Uterus (tissue), 4 donors: Measurements from ENCODE around the gene ANKRD1. TPM values are rescaled to one million over a fixed set of nuclear protein-coding genes. Genes with fewer than 3 reads are reported as not detected.

Experiments used
- DNase-seq, 2 donors: peaks; one replicate each; pipeline ENCODE4 v3.0.0-alpha.2; 2019 to 2020
- H3K27ac ChIP-seq, 2 donors: fragments of 200-600 bp; sonication (generic); 1 replicate in 1 of 2; 2 replicates in 1 of 2; pipeline ENCODE4 v1.5.1; 2016 to 2018
- H3K27me3 ChIP-seq, 2 donors: fragments of 200-600 bp; sonication (generic); one replicate each; pipeline ENCODE4 v1.5.1; 2018 to 2019; ENCODE audit warnings: control low read depth in 1 of 2
- H3K36me3 ChIP-seq, 2 donors: fragments of 200-600 bp; sonication (generic); one replicate each; pipeline ENCODE4 v1.5.1; 2019; ENCODE audit warnings: control low read depth in 1 of 2
- H3K4me1 ChIP-seq, 2 donors: fragments of 200-600 bp; sonication (generic); one replicate each; pipeline ENCODE4 v1.5.1; 2018 to 2019; ENCODE audit warnings: control low read depth in 1 of 2
- H3K4me3 ChIP-seq, 2 donors: fragments of 200-600 bp; sonication (generic); 1 replicate in 1 of 2; 2 replicates in 1 of 2; pipeline ENCODE4 v1.5.1; 2018 to 2019; ENCODE audit warnings: mild to moderate bottlenecking in 1 of 2
- H3K9me3 ChIP-seq, 2 donors: fragments of 200-600 bp; sonication (generic); one replicate each; pipeline ENCODE4 v1.5.1; 2019; ENCODE audit warnings: control low read depth in 1 of 2
- POLR2A ChIP-seq, 2 donors: fragments of 450-650 bp; IDR thresholded peaks; one replicate each; pipeline ENCODE4 v1.6.1; 2016; ENCODE audit warnings: antibody characterized with exemption in 2 of 2, mild to moderate bottlenecking in 1 of 2, moderate library complexity in 1 of 2
- intact Hi-C: fragments of 100-400 bp; cut with DNase I; formaldehyde crosslinking; loops from one replicate; pipeline ENCODE4 v1.15.1; 2023; ENCODE audit warnings: low total_unique reads
- total RNA-seq, 4 donors: library from RNA; depleted of rRNA in 3 of 4; stranded (reverse); fragments of >200 nt in 3 of 4; gene quantifications; one replicate each; pipeline versions ENCODE4 v1.1.0 to v1.2.4, GENCODE V29; 2014 to 2023
- TF ChIP-seq, protein P1 (sequence below), 4 experiments: fragments of 200-600 bp in 2 of 4; fragments of 450-650 bp in 2 of 4; sonication (generic) in 2 of 4; IDR thresholded peaks; one replicate each; pipeline ENCODE4 v1.5.1; 2016 to 2019; ENCODE audit warnings: antibody characterized with exemption in 4 of 4, mild to moderate bottlenecking in 2 of 4, moderate library complexity in 1 of 4
- donor health status: DM: yes; HTN: yes; CAD: no.

The ANKRD1 gene
- total RNA-seq, 4 donors from 2014 or later, result 0.35 to 0.64 TPM; not detected in 2

DNA sequence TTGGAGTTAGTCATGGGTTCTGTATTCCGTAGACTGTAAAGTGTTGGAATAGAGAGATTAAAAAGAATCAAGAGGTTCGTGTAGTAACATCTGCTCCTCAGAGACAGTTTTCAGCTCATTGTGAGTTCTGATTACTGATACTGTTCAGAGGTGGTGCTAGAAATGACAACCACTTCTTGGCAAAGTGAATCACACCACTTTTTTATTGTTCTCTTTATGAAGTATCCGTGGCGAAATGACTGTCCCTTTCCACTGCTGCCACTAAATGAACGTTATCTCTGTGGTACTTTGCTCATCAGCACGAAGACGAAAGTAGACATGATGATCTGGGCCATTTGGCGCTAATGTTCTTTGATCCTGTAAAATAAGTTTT, 48.3 kb downstream of the ANKRD1 start:
- TF ChIP-seq POLR2A (IDR thresholded peaks at IDR 0.05), result no peak
- TF ChIP-seq, protein P1, sequence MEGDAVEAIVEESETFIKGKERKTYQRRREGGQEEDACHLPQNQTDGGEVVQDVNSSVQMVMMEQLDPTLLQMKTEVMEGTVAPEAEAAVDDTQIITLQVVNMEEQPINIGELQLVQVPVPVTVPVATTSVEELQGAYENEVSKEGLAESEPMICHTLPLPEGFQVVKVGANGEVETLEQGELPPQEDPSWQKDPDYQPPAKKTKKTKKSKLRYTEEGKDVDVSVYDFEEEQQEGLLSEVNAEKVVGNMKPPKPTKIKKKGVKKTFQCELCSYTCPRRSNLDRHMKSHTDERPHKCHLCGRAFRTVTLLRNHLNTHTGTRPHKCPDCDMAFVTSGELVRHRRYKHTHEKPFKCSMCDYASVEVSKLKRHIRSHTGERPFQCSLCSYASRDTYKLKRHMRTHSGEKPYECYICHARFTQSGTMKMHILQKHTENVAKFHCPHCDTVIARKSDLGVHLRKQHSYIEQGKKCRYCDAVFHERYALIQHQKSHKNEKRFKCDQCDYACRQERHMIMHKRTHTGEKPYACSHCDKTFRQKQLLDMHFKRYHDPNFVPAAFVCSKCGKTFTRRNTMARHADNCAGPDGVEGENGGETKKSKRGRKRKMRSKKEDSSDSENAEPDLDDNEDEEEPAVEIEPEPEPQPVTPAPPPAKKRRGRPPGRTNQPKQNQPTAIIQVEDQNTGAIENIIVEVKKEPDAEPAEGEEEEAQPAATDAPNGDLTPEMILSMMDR (IDR thresholded peaks at IDR 0.05), result no peak
- intact Hi-C loops, result no loop called here
- Histone ChIP-seq H3K27me3 (no peaks in the 10 kb centered on the region), H3K4me1 (peaks cover 6 to 7% of the 10 kb centered on the region in 2 donors), H3K27ac (peak overlapping the region; percentile 71 to 82), H3K4me3 (peak overlapping the region; percentile 77 to 95), H3K9me3 (peaks cover 0 to 4% of the 10 kb centered on the region in 2 donors), H3K36me3 (no peaks in the 10 kb centered on the region)
- no peak for DNase-seq

DNA sequence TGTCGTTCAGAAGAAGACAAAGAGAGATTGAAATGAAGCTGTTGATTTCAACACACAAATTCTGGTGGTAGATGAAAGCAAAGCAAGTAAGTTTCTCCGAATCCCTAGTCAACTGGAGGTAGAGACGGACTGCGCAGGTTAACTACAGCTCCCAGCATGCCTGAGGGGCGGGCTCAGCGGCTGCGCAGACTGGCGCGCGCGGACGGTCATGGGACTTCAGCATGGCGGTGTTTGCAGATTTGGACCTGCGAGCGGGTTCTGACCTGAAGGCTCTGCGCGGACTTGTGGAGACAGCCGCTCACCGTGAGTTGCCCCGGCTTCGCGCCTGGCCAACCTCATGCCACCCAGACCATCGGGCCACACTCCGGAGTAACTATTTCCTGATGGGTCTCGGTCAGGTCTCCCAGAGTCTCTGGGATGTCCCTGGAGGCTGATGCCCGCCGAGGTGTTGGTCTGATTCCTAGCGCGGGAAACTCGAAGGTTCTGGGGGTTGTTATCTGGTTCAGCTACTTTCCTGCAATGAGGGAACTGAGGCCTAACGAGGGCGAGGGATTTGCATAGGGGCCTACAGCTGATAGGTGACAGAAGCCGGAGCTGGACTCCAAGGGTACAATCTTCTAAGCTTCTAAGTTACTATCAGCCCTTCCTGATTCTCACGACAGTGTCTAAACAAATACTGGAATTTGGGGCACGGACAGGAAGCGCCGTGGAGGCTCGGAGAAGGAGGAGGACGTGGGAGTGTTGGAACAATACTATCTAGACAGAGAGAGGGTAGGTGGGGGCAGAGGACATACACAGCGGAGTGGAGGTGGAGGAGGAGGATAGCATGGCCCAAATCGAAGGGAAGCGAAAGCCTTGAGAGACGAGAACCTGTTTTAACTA, 48.9 kb downstream of the ANKRD1 start, which contains the start of gene RPP30:
Gene RPP30 (plus strand): TSS at position 209 of the 882 bp plus-strand sequence. CDS start 13 bp downstream, at position 222.
- peak; percentile 76 to 81 for DNase-seq
- Histone ChIP-seq H3K36me3 (no peaks in the 10 kb centered on the region), H3K9me3 (peaks cover 0 to 4% of the 10 kb centered on the region in 2 donors), H3K4me1 (peaks cover 6 to 7% of the 10 kb centered on the region in 2 donors), H3K27me3 (no peaks in the 10 kb centered on the region), H3K4me3 (peak within 1 kb of the TSS; percentile 77 to 95), H3K27ac (peak within 1 kb of the TSS; percentile 71 to 82)
- peak in 1 of 2 donors; percentile 60 for TF ChIP-seq POLR2A (IDR thresholded peaks at IDR 0.05)
- TF ChIP-seq, protein P1 (IDR thresholded peaks at IDR 0.05), result peak in 2 of 4 experiments; percentile 16 to 30
- intact Hi-C loops, result no loop called here

DNA sequence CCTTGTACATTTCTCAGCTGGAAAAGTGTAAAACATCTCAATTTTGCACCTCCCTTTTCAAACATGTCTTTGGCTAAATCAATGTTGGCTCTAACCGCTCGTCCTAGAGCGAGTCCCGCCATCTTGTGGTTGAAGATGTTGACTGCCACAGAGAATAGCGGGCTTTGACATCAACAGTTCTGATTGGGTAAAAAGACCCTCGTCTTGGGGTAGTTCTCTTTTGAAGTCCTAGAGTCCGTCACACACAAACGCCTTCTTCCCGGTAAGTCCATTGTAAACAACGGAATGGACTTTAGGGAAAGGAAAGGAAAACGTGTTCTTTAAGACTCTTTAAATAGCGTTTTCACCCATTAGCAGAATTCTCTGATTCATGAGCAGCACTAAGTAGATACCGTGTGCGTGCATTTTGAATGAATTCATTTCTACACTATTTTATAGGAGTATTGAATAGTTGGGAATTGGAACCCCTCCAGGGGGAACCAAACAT, 49.6 kb downstream of the ANKRD1 start:
- intact Hi-C loops, result no loop called here
- TF ChIP-seq, protein P1 (IDR thresholded peaks at IDR 0.05), result peak; percentile 16 to 43 (median 37)
- TF ChIP-seq POLR2A (IDR thresholded peaks at IDR 0.05), result no peak
- peaks cover 0 to 4% of the 10 kb centered on the region in 2 donors for H3K9me3 ChIP-seq
- H3K27ac ChIP-seq, result peak overlapping the region; percentile 71 to 82
- no peaks in the 10 kb centered on the region for H3K27me3 ChIP-seq
- H3K4me3 ChIP-seq, result peak overlapping the region; percentile 77 to 95
- peak; percentile 22 to 34 for DNase-seq
- H3K4me1 ChIP-seq, result peaks cover 6 to 7% of the 10 kb centered on the region in 2 donors
- H3K36me3 ChIP-seq, result no peaks in the 10 kb centered on the region

DNA sequence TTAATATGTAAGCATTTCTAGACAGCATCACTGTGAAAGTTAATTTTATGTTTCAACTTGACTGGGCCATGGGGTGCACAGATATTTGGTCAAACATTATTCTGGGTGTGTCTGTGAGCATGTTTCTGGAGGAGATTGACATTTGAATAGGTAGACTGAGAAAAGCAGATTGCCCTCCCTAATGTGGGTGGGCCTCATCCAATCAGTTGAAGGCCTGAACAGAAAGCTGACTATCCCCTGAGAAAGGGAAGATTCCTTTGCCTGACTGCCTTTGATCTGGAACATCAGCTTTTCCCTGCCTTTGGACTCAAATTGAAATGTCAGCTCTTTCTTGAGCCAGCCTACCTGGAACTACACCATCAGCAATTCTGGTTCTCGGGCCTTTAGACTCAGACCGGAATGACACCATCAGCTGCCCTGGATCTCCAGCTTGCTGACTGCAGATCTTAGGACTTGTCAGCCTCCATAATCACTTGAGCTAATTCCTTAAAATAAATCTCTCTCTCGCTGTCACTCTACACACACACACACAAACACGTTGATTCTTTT, 54.8 kb downstream of the ANKRD1 start:
- no peak for DNase-seq
- H3K36me3 ChIP-seq, result no peaks in the 10 kb centered on the region
- intact Hi-C loops, result no loop called here
- H3K4me3 ChIP-seq, result no peak overlapping the region
- H3K4me1 ChIP-seq, result no peaks in the 10 kb centered on the region
- H3K27me3 ChIP-seq, result no peaks in the 10 kb centered on the region
- TF ChIP-seq POLR2A (IDR thresholded peaks at IDR 0.05), result no peak
- TF ChIP-seq, protein P1 (IDR thresholded peaks at IDR 0.05), result no peak
- H3K27ac ChIP-seq, result no peak overlapping the region
- H3K9me3 ChIP-seq, result peaks cover 0 to 4% of the 10 kb centered on the region in 2 donors

DNA sequence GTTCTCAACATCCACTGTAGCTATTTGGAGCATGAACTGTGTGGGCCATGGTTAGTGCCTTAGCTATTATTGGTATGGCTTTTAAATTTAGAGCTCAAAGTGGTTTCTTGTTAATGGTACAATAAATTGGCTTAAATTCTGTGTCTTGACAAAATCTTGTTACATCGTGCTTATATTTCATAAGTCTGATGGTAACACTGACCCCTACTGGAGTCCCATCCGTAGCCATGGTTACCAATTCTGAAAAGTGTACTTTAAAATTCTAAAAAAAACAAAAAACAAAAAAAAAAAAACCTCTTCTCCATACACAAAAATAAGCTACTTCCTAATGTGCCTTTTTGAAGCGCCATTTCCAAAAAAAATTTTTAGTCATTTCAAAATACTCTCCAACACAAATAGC, 55.5 kb downstream of the ANKRD1 start:
- H3K27ac ChIP-seq, result no peak overlapping the region
- intact Hi-C loops, result no loop called here
- DNase-seq, result no peak
- no peak overlapping the region for H3K4me3 ChIP-seq
- H3K9me3 ChIP-seq, result peaks cover 0 to 4% of the 10 kb centered on the region in 2 donors
- H3K4me1 ChIP-seq, result no peaks in the 10 kb centered on the region
- H3K36me3 ChIP-seq, result no peaks in the 10 kb centered on the region
- TF ChIP-seq POLR2A (IDR thresholded peaks at IDR 0.05), result no peak
- TF ChIP-seq, protein P1 (IDR thresholded peaks at IDR 0.05), result no peak
- H3K27me3 ChIP-seq, result no peaks in the 10 kb centered on the region
